Panc1 (cell line): ENCODE results near the gene ZNF683. TPM values are rescaled to one million over a fixed set of nuclear protein-coding genes. Genes with fewer than 3 reads are reported as not detected.
A peak's percentile ranks its signal among the peaks of the same experiment; 100 is the strongest.
"Not testable (repeated sequence)": the region's sequence is repeated elsewhere in the genome, so short reads cannot be mapped to it uniquely, and the experiment has no call there.

Experiments
- ATAC-seq: fragments of 200-7000 bp; cut with Tn5 transposase; 2 replicates; pipeline ENCODE4 v1.9.1; 2020; ENCODE audit warnings: mild to moderate bottlenecking, moderate library complexity
- Bru-seq: library from RNA; stranded (reverse); fragments of 400-500 nt; gene quantifications from one replicate; lab custom pipeline; 2021; lab: Mats Ljungman, UMichigan
- BruChase-seq, 2 experiments: library from RNA; stranded (reverse); fragments of 400-500 nt; gene quantifications; one replicate each; lab custom pipeline; 2021; lab: Mats Ljungman, UMichigan
- BruUV-seq: library from RNA; stranded (reverse); fragments of 400-500 nt; replicated peaks from 2 replicates; lab custom pipeline; 2021; lab: Mats Ljungman, UMichigan
- CTCF ChIA-PET: fragments of 300-600 bp; sonication (Branson Sonifier 250); formaldehyde crosslinking; loops from one replicate; lab custom pipeline; 2022; ENCODE audit warnings: antibody characterized with exemption; lab: Charles Lee
- POLR2A ChIA-PET: fragments of 300-600 bp; sonication (Branson Sonifier 250); formaldehyde crosslinking; loops from one replicate; lab custom pipeline; 2022; ENCODE audit warnings: antibody characterized with exemption; lab: Charles Lee
- DNase-seq: peaks from one replicate; pipeline ENCODE4 v3.0.0-alpha.2; 2010; ENCODE audit warnings: low read depth, low spot score
- H3K27ac ChIP-seq: 2 replicates; pipeline ENCODE4 v1.5.1; 2011; ENCODE audit warnings: mild to moderate bottlenecking, low read length, inconsistent platforms
- H3K27me3 ChIP-seq: fragments of 200-500 bp; sonication (Bioruptor generic); 2 replicates; pipeline ENCODE4 v1.6.0; 2014; ENCODE audit warnings: low read length, inconsistent platforms; ENCODE audit not compliant: control insufficient read depth, insufficient read depth
- H3K36me3 ChIP-seq: fragments of 200-500 bp; sonication (Bioruptor generic); 2 replicates; pipeline ENCODE4 v1.5.1; 2014; ENCODE audit warnings: inconsistent platforms, mild to moderate bottlenecking, low read length, moderate library complexity; ENCODE audit not compliant: control insufficient read depth, insufficient read depth
- H3K4me1 ChIP-seq: 2 replicates; pipeline ENCODE4 v1.5.1; 2011; ENCODE audit warnings: inconsistent platforms, mild to moderate bottlenecking, low read length, moderate library complexity; ENCODE audit not compliant: control insufficient read depth, insufficient read depth
- H3K4me3 ChIP-seq, 2 experiments: 2 replicates each; pipeline ENCODE4 v1.5.1; 2011 to 2012; ENCODE audit warnings: low read depth in 2 of 2, low read length in 2 of 2, mild to moderate bottlenecking in 2 of 2, inconsistent platforms in 1 of 2, moderate library complexity in 1 of 2
- H3K9me3 ChIP-seq: fragments of 200-500 bp; sonication (Bioruptor generic); 2 replicates; pipeline ENCODE4 v1.5.1; 2014; ENCODE audit warnings: low read depth, mild to moderate bottlenecking, inconsistent platforms, low read length, moderate library complexity; ENCODE audit not compliant: control insufficient read depth, insufficient read depth
- POLR2AphosphoS5 ChIP-seq: IDR thresholded peaks from 2 replicates; pipeline ENCODE4 v1.6.1; 2012; ENCODE audit warnings: mild to moderate bottlenecking, low read depth, low read length, moderate library complexity
- SIN3A ChIP-seq: IDR thresholded peaks from 2 replicates; pipeline ENCODE4 v1.6.1; 2012; ENCODE audit warnings: low read depth, mild to moderate bottlenecking, low read length, moderate library complexity, borderline replicate concordance; ENCODE audit not compliant: insufficient read depth
- TCF7L2 ChIP-seq: IDR thresholded peaks from 2 replicates; pipeline ENCODE4 v1.6.1; 2011; ENCODE audit warnings: mild to moderate bottlenecking, low read depth, low read length, inconsistent platforms
- in situ Hi-C: cut with HindIII; loops from 2 replicates; pipeline ENCODE4 v1.10.0; 2016; ENCODE audit warnings: low sequenced_read_pairs, low pct_unique_long_range_greater_than_20kb
- intact Hi-C: fragments of 100-400 bp; cut with micrococcal nuclease; formaldehyde crosslinking; loops from one replicate; pipeline ENCODE4 v1.10.0; 2022; ENCODE audit not compliant: unreplicated experiment
- long read RNA-seq: library from polyadenylated mRNA; unstranded; transcript quantifications from one replicate; pipeline ENCODE4 v2.0.0, GENCODE V29; 2021; ENCODE audit not compliant: unreplicated experiment
- polyA plus RNA-seq: library from polyadenylated mRNA; unstranded; fragments of >200 nt; gene quantifications from one replicate; pipeline ENCODE4 v1.2.1, GENCODE V29; 2012; ENCODE audit warnings: missing spikeins; ENCODE audit not compliant: insufficient read length
- total RNA-seq: library from RNA; stranded (reverse); gene quantifications from one replicate; pipeline ENCODE4 v1.2.1, GENCODE V29; 2021; ENCODE audit not compliant: unreplicated experiment
- TF ChIP-seq, protein P1 (sequence below): fragments of 450-650 bp; IDR thresholded peaks from 2 replicates; pipeline ENCODE4 v1.5.1; 2017; ENCODE audit warnings: mild to moderate bottlenecking
- TF ChIP-seq, protein P2 (sequence below), 2 experiments: IDR thresholded peaks; 2 replicates each; pipeline ENCODE4 v1.6.1; 2011 to 2012; ENCODE audit warnings: low read depth in 2 of 2, control low read depth in 1 of 2, low read length in 1 of 2, mild to moderate bottlenecking in 1 of 2, moderate library complexity in 1 of 2; ENCODE audit not compliant: insufficient read depth in 1 of 2

ZNF683 gene
- total RNA-seq, result not detected
- not detected for polyA plus RNA-seq
- not detected for Bru-seq, nascent RNA
- BruChase-seq, experiment 1, labeled RNA remaining after a 2-hour chase, result not detected
- BruChase-seq, experiment 2, labeled RNA remaining after a 6-hour chase, result not detected
- long read RNA-seq, result 0 reads

DNA sequence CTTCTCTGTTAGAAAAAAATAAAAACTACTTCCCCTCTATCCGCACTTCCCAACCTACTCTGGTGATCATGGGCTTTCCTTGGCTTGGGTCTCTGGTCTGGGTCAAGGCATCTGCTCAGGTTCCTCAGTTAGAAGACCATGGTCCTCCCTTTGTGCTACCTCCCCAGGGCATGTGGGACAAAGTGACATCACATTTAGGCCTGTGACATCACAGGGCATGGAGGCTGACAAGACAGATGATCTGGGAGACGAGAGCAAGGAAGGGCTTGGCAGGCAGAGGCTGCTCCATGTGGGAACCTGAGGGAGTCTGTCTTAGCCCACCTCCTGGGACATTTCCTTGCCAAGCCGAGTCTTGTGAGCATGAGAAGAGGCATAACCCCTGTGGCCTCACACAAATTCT is at the start of gene ZNF683:
ZNF683 (minus strand) TSS at position 140 of the 400 bp plus-strand sequence. CDS start 4,179 bp downstream, outside the sequence.
- DNase-seq, in situ Hi-C loops, H3K4me1 ChIP-seq, H3K9me3 ChIP-seq, H3K4me3 ChIP-seq, BruUV-seq, intact Hi-C loops, H3K27ac ChIP-seq, ATAC-seq, H3K36me3 ChIP-seq, H3K27me3 ChIP-seq, POLR2A ChIA-PET: not testable (repeated sequence)
- CTCF ChIA-PET, result interaction anchor here (0.7 kb wide), 1 partner anchor 318 kb away, joined by 5 read pairs; no protein-coding TSS in a partner anchor

DNA sequence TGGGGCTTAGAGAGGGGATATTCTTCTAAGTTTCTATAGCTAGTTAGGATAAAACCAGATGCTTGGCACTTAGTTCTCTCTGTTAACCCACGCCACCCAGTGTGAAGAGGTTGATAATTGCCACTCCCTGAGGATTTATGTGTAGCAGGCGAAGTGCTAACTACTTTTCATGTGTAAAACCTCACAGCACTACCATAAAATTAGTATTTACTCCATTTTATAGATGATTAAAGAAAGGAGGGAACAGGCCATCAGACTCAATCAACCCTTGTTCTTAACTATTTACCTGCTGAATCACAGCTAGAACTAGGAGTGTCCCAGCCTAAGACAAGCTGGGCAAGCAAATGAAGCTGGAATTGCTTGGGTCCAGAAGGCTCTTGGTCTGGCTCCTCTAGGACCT is 46.9 kb upstream of the ZNF683 start:
- BruUV-seq, result no TSS peak
- no peak overlapping the region for H3K4me3 ChIP-seq
- ChIA-PET POLR2A (no interaction called here), CTCF (interaction anchor here (0.5 kb wide), 1 partner anchor 91 kb away, joined by 6 read pairs; no protein-coding TSS in a partner anchor)
- in situ Hi-C loops (no loop called here), intact Hi-C loops (no loop called here)
- H3K9me3 ChIP-seq, result no peaks in the 10 kb centered on the region
- H3K36me3 ChIP-seq, result no peaks in the 10 kb centered on the region
- no peak overlapping the region for H3K27ac ChIP-seq
- ATAC-seq (no peak), DNase-seq (no peak)
- H3K4me1 ChIP-seq, result no peaks in the 10 kb centered on the region; the same call in 1 of the 2 replicates
- TF ChIP-seq, protein P1, sequence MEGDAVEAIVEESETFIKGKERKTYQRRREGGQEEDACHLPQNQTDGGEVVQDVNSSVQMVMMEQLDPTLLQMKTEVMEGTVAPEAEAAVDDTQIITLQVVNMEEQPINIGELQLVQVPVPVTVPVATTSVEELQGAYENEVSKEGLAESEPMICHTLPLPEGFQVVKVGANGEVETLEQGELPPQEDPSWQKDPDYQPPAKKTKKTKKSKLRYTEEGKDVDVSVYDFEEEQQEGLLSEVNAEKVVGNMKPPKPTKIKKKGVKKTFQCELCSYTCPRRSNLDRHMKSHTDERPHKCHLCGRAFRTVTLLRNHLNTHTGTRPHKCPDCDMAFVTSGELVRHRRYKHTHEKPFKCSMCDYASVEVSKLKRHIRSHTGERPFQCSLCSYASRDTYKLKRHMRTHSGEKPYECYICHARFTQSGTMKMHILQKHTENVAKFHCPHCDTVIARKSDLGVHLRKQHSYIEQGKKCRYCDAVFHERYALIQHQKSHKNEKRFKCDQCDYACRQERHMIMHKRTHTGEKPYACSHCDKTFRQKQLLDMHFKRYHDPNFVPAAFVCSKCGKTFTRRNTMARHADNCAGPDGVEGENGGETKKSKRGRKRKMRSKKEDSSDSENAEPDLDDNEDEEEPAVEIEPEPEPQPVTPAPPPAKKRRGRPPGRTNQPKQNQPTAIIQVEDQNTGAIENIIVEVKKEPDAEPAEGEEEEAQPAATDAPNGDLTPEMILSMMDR, result no peak
- TF ChIP-seq SIN3A (no peak), TCF7L2 (no peak), POLR2AphosphoS5 (no peak)
- TF ChIP-seq, protein P2, sequence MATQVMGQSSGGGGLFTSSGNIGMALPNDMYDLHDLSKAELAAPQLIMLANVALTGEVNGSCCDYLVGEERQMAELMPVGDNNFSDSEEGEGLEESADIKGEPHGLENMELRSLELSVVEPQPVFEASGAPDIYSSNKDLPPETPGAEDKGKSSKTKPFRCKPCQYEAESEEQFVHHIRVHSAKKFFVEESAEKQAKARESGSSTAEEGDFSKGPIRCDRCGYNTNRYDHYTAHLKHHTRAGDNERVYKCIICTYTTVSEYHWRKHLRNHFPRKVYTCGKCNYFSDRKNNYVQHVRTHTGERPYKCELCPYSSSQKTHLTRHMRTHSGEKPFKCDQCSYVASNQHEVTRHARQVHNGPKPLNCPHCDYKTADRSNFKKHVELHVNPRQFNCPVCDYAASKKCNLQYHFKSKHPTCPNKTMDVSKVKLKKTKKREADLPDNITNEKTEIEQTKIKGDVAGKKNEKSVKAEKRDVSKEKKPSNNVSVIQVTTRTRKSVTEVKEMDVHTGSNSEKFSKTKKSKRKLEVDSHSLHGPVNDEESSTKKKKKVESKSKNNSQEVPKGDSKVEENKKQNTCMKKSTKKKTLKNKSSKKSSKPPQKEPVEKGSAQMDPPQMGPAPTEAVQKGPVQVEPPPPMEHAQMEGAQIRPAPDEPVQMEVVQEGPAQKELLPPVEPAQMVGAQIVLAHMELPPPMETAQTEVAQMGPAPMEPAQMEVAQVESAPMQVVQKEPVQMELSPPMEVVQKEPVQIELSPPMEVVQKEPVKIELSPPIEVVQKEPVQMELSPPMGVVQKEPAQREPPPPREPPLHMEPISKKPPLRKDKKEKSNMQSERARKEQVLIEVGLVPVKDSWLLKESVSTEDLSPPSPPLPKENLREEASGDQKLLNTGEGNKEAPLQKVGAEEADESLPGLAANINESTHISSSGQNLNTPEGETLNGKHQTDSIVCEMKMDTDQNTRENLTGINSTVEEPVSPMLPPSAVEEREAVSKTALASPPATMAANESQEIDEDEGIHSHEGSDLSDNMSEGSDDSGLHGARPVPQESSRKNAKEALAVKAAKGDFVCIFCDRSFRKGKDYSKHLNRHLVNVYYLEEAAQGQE (IDR thresholded peaks at IDR 0.05; ENCODE audit: insufficient read depth in 1 of 2, low read depth in 2 of 2, low read length in 1 of 2), result no peak
- 0 out of 2 replicates have a peak, but pooled peaks cover 2% of the 10 kb centered on the region for H3K27me3 ChIP-seq

DNA sequence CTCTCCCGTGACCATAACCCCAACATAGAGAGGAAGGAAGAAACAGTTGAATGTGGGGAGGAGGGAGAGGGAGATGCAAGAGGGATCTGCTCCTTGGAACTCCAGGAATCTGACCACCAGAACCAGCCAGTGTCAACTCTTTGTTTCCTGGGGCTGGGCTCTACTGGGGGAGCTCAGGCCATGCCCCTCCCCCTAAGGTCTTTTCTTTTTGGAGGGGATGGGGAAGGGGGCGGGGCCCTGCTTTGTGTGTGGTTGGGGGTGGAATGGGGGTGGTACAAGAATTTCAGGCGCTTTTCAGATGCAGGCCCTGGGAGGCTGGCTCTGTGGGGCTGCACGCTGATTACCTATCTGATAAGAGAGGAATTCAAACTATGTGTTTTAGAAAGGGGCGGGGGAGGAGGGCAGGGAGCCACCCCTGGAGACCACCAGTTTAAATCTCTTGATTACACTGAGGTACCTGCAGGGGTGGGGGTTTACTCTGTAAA is 46.4 kb upstream of the ZNF683 start:
- Histone ChIP-seq H3K27ac (no peak overlapping the region), H3K4me1 (no peaks in the 10 kb centered on the region; the same call in 1 of the 2 replicates), H3K9me3 (no peaks in the 10 kb centered on the region), H3K4me3 (no peak overlapping the region), H3K36me3 (no peaks in the 10 kb centered on the region), H3K27me3 (0 out of 2 replicates have a peak, but pooled peaks cover 4% of the 10 kb centered on the region)
- CTCF ChIA-PET, result no interaction called here
- TF ChIP-seq SIN3A (no peak), POLR2AphosphoS5 (no peak), TCF7L2 (no peak)
- TF ChIP-seq, protein P2 (IDR thresholded peaks at IDR 0.05; ENCODE audit: insufficient read depth in 1 of 2, low read depth in 2 of 2, low read length in 1 of 2), result no peak
- TF ChIP-seq, protein P1, result no peak
- ATAC-seq (0 out of 2 replicates have a peak, but pooled peaks have one; percentile 11), DNase-seq (no peak)
- intact Hi-C loops (no loop called here), in situ Hi-C loops (no loop called here)
- POLR2A ChIA-PET, result no interaction called here
- BruUV-seq, result no TSS peak
